Right lobe of liver (tissue), 6 donors: ENCODE data around the gene EPS8. TPM values are rescaled to one million over a fixed set of nuclear protein-coding genes. Genes with fewer than 3 reads are reported as not detected.

ENCODE experiments used
- ATAC-seq, 4 donors: fragments of 200-7000 bp; cut with Tn5 transposase; one replicate each; pipeline ENCODE4 v1.9.1; 2020; ENCODE audit warnings: mild to moderate bottlenecking in 4 of 4, moderate library complexity in 4 of 4
- DNase-seq, 3 donors: peaks; one replicate each; pipeline ENCODE4 v3.0.0-alpha.2; 2020
- H3K27ac ChIP-seq, 3 donors: fragments of 200-600 bp; one replicate each; pipeline ENCODE4 v1.8.0; 2022
- H3K27me3 ChIP-seq, 2 donors: fragments of 200-600 bp; one replicate each; pipeline ENCODE4 v1.8.0; 2022
- H3K36me3 ChIP-seq, 4 donors: fragments of 200-600 bp; sonication (generic) in 1 of 4; one replicate each; pipeline versions ENCODE4 v1.5.1 to v1.8.0; 2017 to 2022; ENCODE audit warnings: control low read depth in 1 of 4
- H3K4me1 ChIP-seq, 4 donors: fragments of 200-600 bp; sonication (generic) in 1 of 4; one replicate each; pipeline versions ENCODE4 v1.5.1 to v1.8.0; 2017 to 2022; ENCODE audit warnings: control low read depth in 1 of 4
- H3K4me3 ChIP-seq, 3 donors: fragments of 200-600 bp; one replicate each; pipeline ENCODE4 v1.8.0; 2022
- H3K9me3 ChIP-seq, 4 donors: fragments of 200-600 bp; sonication (generic) in 1 of 4; one replicate each; pipeline versions ENCODE4 v1.5.1 to v1.8.0; 2017 to 2022; ENCODE audit warnings: control low read depth in 1 of 4
- POLR2A ChIP-seq: fragments of 450-650 bp; IDR thresholded peaks from one replicate; pipeline ENCODE4 v1.6.1; 2017; ENCODE audit warnings: antibody characterized with exemption, mild to moderate bottlenecking
- WGBS: methylation state at CpG from one replicate; pipeline ENCODE4 v1.1.6; 2018; ENCODE audit warnings: low coverage, low lambda C conversion rate; ENCODE audit not compliant: insufficient coverage; ENCODE audit errors: missing lambda C conversion rate; 5-methylcytosine and 5-hydroxymethylcytosine counted together
- intact Hi-C, 2 donors: fragments of 100-400 bp; cut with DNase I; formaldehyde crosslinking; loops; one replicate each; pipeline versions ENCODE4 v1.11.2 to v1.14.1; 2022
- total RNA-seq, 6 experiments: library from RNA; depleted of rRNA in 2 of 6; stranded (reverse); fragments of >200 nt in 2 of 6; fragmentation: NEBNext Ultra II Directional in 3 of 6; extraction: Animal tissue kit (Norgen Biotek cat#: 25700) in 3 of 6; gene quantifications; one replicate each; pipeline versions ENCODE4 v1.1.0 to v1.2.4, GENCODE V29; 2016 to 2023
- TF ChIP-seq, protein P1 (sequence below), 4 donors: fragments of 200-600 bp in 3 of 4; fragments of 450-650 bp in 1 of 4; IDR thresholded peaks; one replicate each; pipeline versions ENCODE4 v1.5.1 to v1.8.0; 2016 to 2022; ENCODE audit warnings: antibody characterized with exemption in 4 of 4, mild to moderate bottlenecking in 2 of 4
- donor health status: DM: no; HTN: yes; CAD: no.
- donor health status: DM: no; HTN: no; CAD: no.
- donor health status: DM: no; HTN: no; CAD: no.
- donor health status: DM: no; HTN: yes; CAD: no.
- donor health status: DM: no; HTN: yes; CAD: no.

EPS8 gene
- total RNA-seq, 6 experiments from 2014 or later = 21.3 to 44.8 (median 28.2) TPM

DNA sequence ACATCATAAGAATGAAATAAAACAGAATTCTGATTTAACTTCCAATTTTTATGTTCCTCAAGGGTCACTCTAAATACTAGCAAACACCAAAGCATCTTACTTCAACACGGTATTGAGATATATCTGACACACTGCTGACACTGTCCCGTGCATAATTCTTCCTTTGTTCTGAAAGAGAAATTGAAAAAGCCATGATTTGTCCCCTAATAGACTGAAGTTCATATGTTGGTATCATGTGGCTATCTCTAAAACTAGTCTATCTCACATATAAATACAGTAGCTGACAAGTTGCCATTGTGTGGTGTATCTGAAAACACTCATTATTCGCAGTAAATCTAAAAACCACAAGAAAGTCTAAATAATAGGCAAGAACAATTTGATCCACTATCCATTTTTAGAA is 118.4 kb downstream of the EPS8 start:
- 69% methylated on average over 3 of the region's 3 CpGs for WGBS
- no peak for TF ChIP-seq POLR2A
- TF ChIP-seq, protein P1, sequence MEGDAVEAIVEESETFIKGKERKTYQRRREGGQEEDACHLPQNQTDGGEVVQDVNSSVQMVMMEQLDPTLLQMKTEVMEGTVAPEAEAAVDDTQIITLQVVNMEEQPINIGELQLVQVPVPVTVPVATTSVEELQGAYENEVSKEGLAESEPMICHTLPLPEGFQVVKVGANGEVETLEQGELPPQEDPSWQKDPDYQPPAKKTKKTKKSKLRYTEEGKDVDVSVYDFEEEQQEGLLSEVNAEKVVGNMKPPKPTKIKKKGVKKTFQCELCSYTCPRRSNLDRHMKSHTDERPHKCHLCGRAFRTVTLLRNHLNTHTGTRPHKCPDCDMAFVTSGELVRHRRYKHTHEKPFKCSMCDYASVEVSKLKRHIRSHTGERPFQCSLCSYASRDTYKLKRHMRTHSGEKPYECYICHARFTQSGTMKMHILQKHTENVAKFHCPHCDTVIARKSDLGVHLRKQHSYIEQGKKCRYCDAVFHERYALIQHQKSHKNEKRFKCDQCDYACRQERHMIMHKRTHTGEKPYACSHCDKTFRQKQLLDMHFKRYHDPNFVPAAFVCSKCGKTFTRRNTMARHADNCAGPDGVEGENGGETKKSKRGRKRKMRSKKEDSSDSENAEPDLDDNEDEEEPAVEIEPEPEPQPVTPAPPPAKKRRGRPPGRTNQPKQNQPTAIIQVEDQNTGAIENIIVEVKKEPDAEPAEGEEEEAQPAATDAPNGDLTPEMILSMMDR (IDR thresholded peaks at IDR 0.05) = no peak
- no peak overlapping the region for H3K4me3 ChIP-seq
- H3K9me3 ChIP-seq = no peaks in the 10 kb centered on the region
- intact Hi-C loops = no loop called here
- no peaks in the 10 kb centered on the region for H3K27me3 ChIP-seq
- DNase-seq = no peak
- no peak overlapping the region for H3K27ac ChIP-seq
- H3K36me3 ChIP-seq = peaks cover 0 to 5% (median 2%) of the 10 kb centered on the region in 4 donors
- H3K4me1 ChIP-seq = no peaks in the 10 kb centered on the region
- no peak for ATAC-seq

GRCh38 chr12:15669256-15669948 is 119.8 kb downstream of the EPS8 start:
- WGBS = 94% methylated on average over 3 of the region's 3 CpGs
- Histone ChIP-seq H3K4me3 (no peak overlapping the region), H3K27me3 (no peaks in the 10 kb centered on the region), H3K36me3 (peaks cover 0 to 9% (median 7%) of the 10 kb centered on the region in 4 donors), H3K4me1 (no peaks in the 10 kb centered on the region), H3K9me3 (no peaks in the 10 kb centered on the region), H3K27ac (no peak overlapping the region)
- TF ChIP-seq, protein P1 (IDR thresholded peaks at IDR 0.05) = no peak
- TF ChIP-seq POLR2A = no peak
- ATAC-seq (no peak), DNase-seq (no peak)
- intact Hi-C loops = no loop called here

GRCh38 chr12:15664491-15664890 is 124.7 kb downstream of the EPS8 start:
- DNase-seq (no peak), ATAC-seq (no peak)
- H3K27ac ChIP-seq = no peak overlapping the region
- intact Hi-C loops = no loop called here
- H3K27me3 ChIP-seq = no peaks in the 10 kb centered on the region
- no peak for TF ChIP-seq POLR2A
- TF ChIP-seq, protein P1 (IDR thresholded peaks at IDR 0.05) = no peak
- no peaks in the 10 kb centered on the region for H3K4me1 ChIP-seq
- H3K36me3 ChIP-seq = peaks cover 0 to 16% (median 10%) of the 10 kb centered on the region in 4 donors
- H3K4me3 ChIP-seq = no peak overlapping the region
- 79% methylated on average over 5 of the region's 5 CpGs for WGBS
- no peaks in the 10 kb centered on the region for H3K9me3 ChIP-seq

GRCh38 chr12:15662983-15663659 is 126.1 kb downstream of the EPS8 start:
- 77% methylated on average over 4 of the region's 5 CpGs for WGBS
- no peak overlapping the region for H3K27ac ChIP-seq
- no peak for TF ChIP-seq POLR2A
- TF ChIP-seq, protein P1 (IDR thresholded peaks at IDR 0.05) = no peak
- H3K4me1 ChIP-seq = no peaks in the 10 kb centered on the region
- no peaks in the 10 kb centered on the region for H3K9me3 ChIP-seq
- no peak overlapping the region for H3K4me3 ChIP-seq
- H3K27me3 ChIP-seq = no peaks in the 10 kb centered on the region
- no peak for DNase-seq
- intact Hi-C loops = no loop called here
- no peak for ATAC-seq
- peaks cover 0 to 19% (median 12%) of the 10 kb centered on the region in 4 donors for H3K36me3 ChIP-seq
